T-cell (primary cell): ENCODE results near the gene SPIN2A. TPM values are rescaled to one million over a fixed set of nuclear protein-coding genes. Genes with fewer than 3 reads are reported as not detected.
"Not testable (repeated sequence)": the region's sequence is repeated elsewhere in the genome, so short reads cannot be mapped to it uniquely, and the experiment has no call there.

Experiments used
- ATAC-seq, 4 experiments: fragments of 200-7000 bp in 3 of 4; fragments of 150-1000 bp in 1 of 4; cut with Tn5 transposase; replicated peaks in 1 of 4; 1 replicate in 3 of 4; 2 replicates in 1 of 4; pipeline ENCODE4 v1.10.0; 2021; ENCODE audit warnings: moderate library complexity in 3 of 4, mild to moderate bottlenecking in 2 of 4, moderate number of reproducible peaks in 1 of 4
- CTCF ChIA-PET, 2 donors: fragments of 300-600 bp; sonication (Branson Sonifier 250); formaldehyde crosslinking; loops; one replicate each; lab custom pipeline; 2022; ENCODE audit warnings: antibody characterized with exemption in 2 of 2; lab: Charles Lee
- POLR2A ChIA-PET, 2 donors: fragments of 300-600 bp; sonication (Branson Sonifier 250); formaldehyde crosslinking; loops; one replicate each; lab custom pipeline; 2022; ENCODE audit warnings: antibody characterized with exemption in 2 of 2; lab: Charles Lee
- DNase-seq, 35 experiments: peaks; one replicate each; pipeline versions ENCODE4 v3.0.0 to v3.0.0-alpha.2; 2013 to 2023
- H3K27ac ChIP-seq: one replicate; pipeline ENCODE4 v1.5.1; 2013; ENCODE audit warnings: low read length
- H3K27me3 ChIP-seq, 2 experiments: replicated peaks in 1 of 2; 1 replicate in 1 of 2; 2 replicates in 1 of 2; pipeline versions ENCODE4 v1.6.1 to v1.7.0; 2013; ENCODE audit warnings: low read length in 1 of 2, mixed read lengths in 1 of 2; ENCODE audit not compliant: control insufficient read depth in 2 of 2, insufficient read depth in 2 of 2; ENCODE audit errors: extremely low read depth in 1 of 2
- H3K36me3 ChIP-seq, 2 donors: 1 replicate in 1 of 2; 2 replicates in 1 of 2; pipeline versions ENCODE4 v1.6.1 to v1.7.0; 2013; ENCODE audit warnings: low read length in 1 of 2; ENCODE audit not compliant: control insufficient read depth in 2 of 2, insufficient read depth in 1 of 2; ENCODE audit errors: extremely low read depth in 1 of 2
- H3K4me1 ChIP-seq, 2 experiments: 1 replicate in 1 of 2; 2 replicates in 1 of 2; pipeline versions ENCODE4 v1.6.1 to v1.7.0; 2013; ENCODE audit warnings: low read length in 2 of 2, mixed read lengths in 1 of 2; ENCODE audit not compliant: insufficient read depth in 2 of 2, control insufficient read depth in 1 of 2; ENCODE audit errors: extremely low read depth in 1 of 2
- H3K4me3 ChIP-seq, 2 donors: 1 replicate in 1 of 2; 2 replicates in 1 of 2; pipeline versions ENCODE4 v1.5.1 to v1.7.0; 2013; ENCODE audit warnings: mild to moderate bottlenecking in 2 of 2, low read length in 1 of 2, moderate library complexity in 1 of 2; ENCODE audit not compliant: control insufficient read depth in 1 of 2; ENCODE audit errors: extremely low read depth in 1 of 2
- H3K9me3 ChIP-seq: 2 replicates; pipeline ENCODE4 v1.7.0; 2013
- H3K27ac Mint-ChIP-seq, 2 donors: one replicate each; pipeline ENCODE4 v1.8.0; 2020 to 2021; ENCODE audit warnings: mild to moderate bottlenecking in 2 of 2, mixed read lengths in 2 of 2
- H3K27me3 Mint-ChIP-seq, 2 donors: one replicate each; pipeline ENCODE4 v1.8.0; 2021 to 2022; ENCODE audit warnings: mixed read lengths in 2 of 2
- H3K36me3 Mint-ChIP-seq: one replicate; pipeline ENCODE4 v1.8.0; 2021; ENCODE audit warnings: mixed read lengths
- H3K4me1 Mint-ChIP-seq, 3 donors: one replicate each; pipeline ENCODE4 v1.8.0; 2020 to 2022; ENCODE audit warnings: mixed read lengths in 3 of 3, mild to moderate bottlenecking in 1 of 3
- H3K4me3 Mint-ChIP-seq, 3 donors: one replicate each; pipeline ENCODE4 v1.8.0; 2020 to 2022; ENCODE audit warnings: mild to moderate bottlenecking in 3 of 3, mixed read lengths in 3 of 3, moderate library complexity in 3 of 3
- H3K9me3 Mint-ChIP-seq, 3 donors: one replicate each; pipeline ENCODE4 v1.8.0; 2020 to 2022; ENCODE audit warnings: mixed read lengths in 3 of 3
- WGBS: methylation state at CpG from one replicate; pipeline ENCODE4 v1.1.5; 2013; ENCODE audit warnings: missing lambda C conversion rate; ENCODE audit not compliant: insufficient coverage; 5-methylcytosine and 5-hydroxymethylcytosine counted together
- total RNA-seq, 35 experiments: library from RNA in 6 of 35; stranded (reverse) in 6 of 35; fragments of 120-200 nt in 1 of 35; gene quantifications; one replicate each; pipeline versions ENCODE4 v1.2.1 to v1.2.4 and lab custom pipeline; 2013 to 2026

Gene SPIN2A
- total RNA-seq, 5 donors from 2014 or later (not counting 1 experiment from before 2014, with no cell fraction given): 1.1 to 1.9 (median 1.5) TPM

DNA sequence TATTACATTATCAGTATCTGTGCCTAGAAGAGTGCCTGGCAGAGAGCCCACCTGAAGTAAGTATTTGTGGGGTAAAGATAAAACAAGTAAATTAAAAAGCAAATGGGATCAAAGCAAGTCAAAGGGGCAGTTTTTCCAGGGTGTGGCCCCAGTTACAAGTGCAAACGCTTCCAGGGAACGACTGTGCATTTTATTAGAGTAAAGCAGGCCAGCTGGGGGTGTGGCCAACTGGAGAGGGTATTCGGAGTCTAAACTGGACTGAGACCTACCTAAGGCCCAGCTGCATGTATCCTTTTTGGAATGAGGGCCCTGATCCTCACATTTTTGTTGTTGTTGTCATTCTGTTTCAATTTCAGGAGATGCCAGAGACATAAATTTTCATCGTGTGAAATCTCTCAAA lies 19.6 kb downstream of the SPIN2A start:
- H3K4me1 Mint-ChIP-seq: peaks cover 8 to 17% (median 16%) of the 10 kb centered on the region in 3 donors
- H3K27me3 Mint-ChIP-seq, H3K27ac Mint-ChIP-seq: not testable (repeated sequence)

DNA sequence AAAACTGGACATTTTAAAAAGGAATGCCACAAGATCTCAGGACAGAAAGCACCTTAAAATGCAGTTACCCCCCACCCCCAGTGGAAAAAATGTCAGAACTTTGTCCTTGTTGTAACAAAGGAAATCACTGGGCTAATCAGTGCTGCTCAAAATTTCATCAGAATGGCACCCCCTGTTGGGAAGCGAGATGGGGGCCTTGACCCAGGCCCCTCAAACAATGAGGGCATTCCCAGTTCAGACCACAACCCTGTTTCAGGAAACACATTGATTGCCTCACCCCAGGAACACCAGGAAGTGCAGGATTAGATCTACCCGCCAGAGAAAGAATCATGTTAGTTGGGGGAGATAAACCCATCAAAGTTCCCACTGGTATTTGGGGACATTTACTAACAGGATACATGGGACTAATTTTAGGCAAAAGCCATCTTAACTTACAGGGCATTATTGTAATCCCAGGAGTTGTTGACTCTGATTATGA lies 32.2 kb downstream of the SPIN2A start:
- ChIA-PET POLR2A (no interaction called here), CTCF (interaction anchor here in 1 of 2 donors (0.7 kb wide), 1 partner anchor 21 kb away, joined by 4 read pairs; no protein-coding TSS in a partner anchor)
- Histone ChIP-seq H3K4me1 (no peaks in the 10 kb centered on the region), H3K27ac (no peak overlapping the region), H3K36me3 (no peaks in the 10 kb centered on the region), H3K27me3 (no peaks in the 10 kb centered on the region), H3K4me3 (no peak overlapping the region), H3K9me3 (no peaks in the 10 kb centered on the region)
- peaks cover 37% of the 10 kb centered on the region for H3K36me3 Mint-ChIP-seq
- H3K9me3 Mint-ChIP-seq: peaks cover 0 to 5% (median 2%) of the 10 kb centered on the region in 3 donors
- H3K27ac Mint-ChIP-seq: no peak overlapping the region
- peaks cover 0 to 7% of the 10 kb centered on the region in 2 donors for H3K27me3 Mint-ChIP-seq
- no peak for DNase-seq
- no CpG with 5 or more reads among the region's 2 CpGs for WGBS
- H3K4me1 Mint-ChIP-seq: peaks cover 0 to 6% (median 6%) of the 10 kb centered on the region in 3 donors
- H3K4me3 Mint-ChIP-seq: no peak overlapping the region
- no peak for ATAC-seq

More for the DNA sequence above, 19.6 kb downstream of the SPIN2A start:
- H3K27me3 ChIP-seq, H3K4me3 ChIP-seq, H3K4me3 Mint-ChIP-seq, H3K9me3 ChIP-seq, H3K9me3 Mint-ChIP-seq, H3K36me3 ChIP-seq, POLR2A ChIA-PET, ATAC-seq, CTCF ChIA-PET, H3K4me1 ChIP-seq, H3K27ac ChIP-seq, DNase-seq: not testable (repeated sequence)
- no CpG with 5 or more reads among the region's 4 CpGs for WGBS
- H3K36me3 Mint-ChIP-seq: peaks cover 32% of the 10 kb centered on the region

DNA sequence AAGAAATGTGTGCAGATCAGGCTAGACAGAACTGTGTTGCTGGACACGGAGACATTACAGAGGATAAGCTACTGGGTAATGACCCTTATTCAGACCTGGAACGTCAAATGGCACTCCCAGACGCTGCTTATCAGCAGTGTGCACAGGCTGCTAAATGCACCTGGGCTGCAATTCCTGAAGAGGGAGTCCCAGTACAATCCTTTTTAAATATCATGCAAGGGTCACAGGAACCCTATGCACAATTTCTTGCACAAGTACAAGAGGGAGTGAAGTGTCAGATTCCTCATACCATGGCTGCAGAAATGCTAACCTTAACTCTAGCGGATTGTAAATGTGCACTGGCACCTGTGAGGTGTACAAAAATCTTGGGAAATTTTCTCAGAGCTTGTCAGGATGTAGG lies 32.8 kb downstream of the SPIN2A start:
- Histone ChIP-seq H3K27ac (no peak overlapping the region), H3K4me3 (no peak overlapping the region), H3K27me3 (no peaks in the 10 kb centered on the region), H3K4me1 (no peaks in the 10 kb centered on the region), H3K36me3 (no peaks in the 10 kb centered on the region), H3K9me3 (no peaks in the 10 kb centered on the region)
- peaks cover 0 to 5% (median 2%) of the 10 kb centered on the region in 3 donors for H3K9me3 Mint-ChIP-seq
- H3K27me3 Mint-ChIP-seq: peaks cover 0 to 8% of the 10 kb centered on the region in 2 donors
- no peak for DNase-seq
- peaks cover 37% of the 10 kb centered on the region for H3K36me3 Mint-ChIP-seq
- no peak overlapping the region for H3K4me3 Mint-ChIP-seq
- ATAC-seq: no peak
- ChIA-PET CTCF (no interaction called here), POLR2A (no interaction called here)
- H3K4me1 Mint-ChIP-seq: peaks cover 0 to 6% (median 6%) of the 10 kb centered on the region in 3 donors
- no peak overlapping the region for H3K27ac Mint-ChIP-seq
- WGBS: 93% methylated on average over 3 of the region's 4 CpGs

DNA sequence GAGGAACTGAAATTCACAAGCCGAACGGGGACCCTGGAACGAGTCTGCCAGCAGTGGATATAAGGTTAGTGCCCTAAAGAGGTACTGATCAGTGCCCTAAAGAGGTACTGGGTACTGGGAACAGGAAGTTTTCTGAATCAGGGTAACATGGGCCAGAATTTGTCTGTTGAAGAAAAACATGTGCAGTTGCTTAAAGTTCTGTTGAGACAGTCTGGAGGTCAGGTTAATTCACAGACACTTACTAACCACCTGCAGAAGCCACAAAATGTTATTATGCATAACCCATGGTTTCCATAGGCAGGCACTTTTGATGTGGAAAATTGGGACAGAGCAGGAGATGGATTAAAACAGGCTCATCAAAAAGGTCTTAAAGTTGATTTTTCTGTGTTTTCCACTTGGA lies 33.7 kb downstream of the SPIN2A start:
- peaks cover 39% of the 10 kb centered on the region for H3K36me3 Mint-ChIP-seq
- POLR2A ChIA-PET: no interaction called here
- no peaks in the 10 kb centered on the region for H3K27me3 ChIP-seq

DNA sequence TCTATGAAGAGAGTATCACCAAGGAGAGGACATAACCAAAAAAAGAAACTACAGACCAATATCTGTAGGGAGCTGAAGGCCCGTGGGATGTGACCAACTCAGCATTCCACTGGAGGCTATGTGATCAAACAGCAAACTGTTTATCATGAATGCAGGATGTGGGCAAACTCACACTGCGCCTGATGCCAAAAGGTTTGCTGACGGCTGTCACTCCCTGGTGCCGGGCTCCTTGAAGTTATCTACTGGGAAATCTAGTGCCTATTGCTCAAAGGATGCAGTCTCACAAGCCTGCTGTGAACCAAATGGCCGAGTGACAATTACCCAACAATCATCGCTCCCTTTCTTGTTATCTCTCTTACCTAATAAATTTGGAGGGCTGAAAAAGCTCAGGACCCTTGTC lies 34.3 kb downstream of the SPIN2A start:
- H3K27me3 ChIP-seq, H3K27ac ChIP-seq, H3K4me1 ChIP-seq, H3K27ac Mint-ChIP-seq, H3K4me3 ChIP-seq, H3K9me3 ChIP-seq, H3K4me3 Mint-ChIP-seq, H3K36me3 ChIP-seq, H3K4me1 Mint-ChIP-seq, POLR2A ChIA-PET, CTCF ChIA-PET: not testable (repeated sequence)
- H3K36me3 Mint-ChIP-seq: peaks cover 45% of the 10 kb centered on the region
- peak in 1 of 4 experiments; percentile 32 for ATAC-seq
- 57% methylated on average over 2 of the region's 6 CpGs for WGBS
- peak in 2 of 35 experiments; percentile 8 to 10 for DNase-seq
- H3K9me3 Mint-ChIP-seq: peaks cover 0 to 14% (median 2%) of the 10 kb centered on the region in 3 donors
- peaks cover 0 to 14% of the 10 kb centered on the region in 2 donors for H3K27me3 Mint-ChIP-seq

More for the DNA sequence above, 33.7 kb downstream of the SPIN2A start:
- no CpG with 5 or more reads among the region's 3 CpGs for WGBS
- no peak for DNase-seq
- Mint-ChIP-seq H3K27ac (no peak overlapping the region), H3K4me3 (no peak overlapping the region), H3K4me1 (peaks cover 0 to 6% (median 6%) of the 10 kb centered on the region in 3 donors), H3K9me3 (peaks cover 0 to 9% (median 2%) of the 10 kb centered on the region in 3 donors), H3K27me3 (peaks cover 0 to 14% of the 10 kb centered on the region in 2 donors)
- no peaks in the 10 kb centered on the region for H3K9me3 ChIP-seq
- CTCF ChIA-PET: no interaction called here
- H3K36me3 ChIP-seq: no peaks in the 10 kb centered on the region
- H3K4me1 ChIP-seq: no peaks in the 10 kb centered on the region
- ATAC-seq: no peak
- no peak overlapping the region for H3K4me3 ChIP-seq
- H3K27ac ChIP-seq: no peak overlapping the region

Other genes with a start within 250 kb of the SPIN2A start
- 10 to 100 TPM in 4 of 5 donors, 1 to 10 TPM in 1; 8.4 to 21.8 (median 16.2) TPM for gene SPIN3, start 141.9 kb downstream of the SPIN2A start, total RNA-seq
- gene SPIN2B, start 15.8 kb downstream of the SPIN2A start, total RNA-seq: 10 to 100 TPM; 11.4 to 17.7 (median 12.7) TPM
- gene FAAH2, start 149.3 kb upstream of the SPIN2A start, total RNA-seq: 10 to 100 TPM in 4 of 5 donors, 1 to 10 TPM in 1; 7.5 to 14.4 (median 10.4) TPM